ENCODE measurements around the gene RNF168.
"Not testable (repeated sequence)": the region's sequence is repeated elsewhere in the genome, so short reads cannot be mapped to it uniquely, and the experiment has no call there.

RNF168 gene, protein sequence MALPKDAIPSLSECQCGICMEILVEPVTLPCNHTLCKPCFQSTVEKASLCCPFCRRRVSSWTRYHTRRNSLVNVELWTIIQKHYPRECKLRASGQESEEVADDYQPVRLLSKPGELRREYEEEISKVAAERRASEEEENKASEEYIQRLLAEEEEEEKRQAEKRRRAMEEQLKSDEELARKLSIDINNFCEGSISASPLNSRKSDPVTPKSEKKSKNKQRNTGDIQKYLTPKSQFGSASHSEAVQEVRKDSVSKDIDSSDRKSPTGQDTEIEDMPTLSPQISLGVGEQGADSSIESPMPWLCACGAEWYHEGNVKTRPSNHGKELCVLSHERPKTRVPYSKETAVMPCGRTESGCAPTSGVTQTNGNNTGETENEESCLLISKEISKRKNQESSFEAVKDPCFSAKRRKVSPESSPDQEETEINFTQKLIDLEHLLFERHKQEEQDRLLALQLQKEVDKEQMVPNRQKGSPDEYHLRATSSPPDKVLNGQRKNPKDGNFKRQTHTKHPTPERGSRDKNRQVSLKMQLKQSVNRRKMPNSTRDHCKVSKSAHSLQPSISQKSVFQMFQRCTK

DNA sequence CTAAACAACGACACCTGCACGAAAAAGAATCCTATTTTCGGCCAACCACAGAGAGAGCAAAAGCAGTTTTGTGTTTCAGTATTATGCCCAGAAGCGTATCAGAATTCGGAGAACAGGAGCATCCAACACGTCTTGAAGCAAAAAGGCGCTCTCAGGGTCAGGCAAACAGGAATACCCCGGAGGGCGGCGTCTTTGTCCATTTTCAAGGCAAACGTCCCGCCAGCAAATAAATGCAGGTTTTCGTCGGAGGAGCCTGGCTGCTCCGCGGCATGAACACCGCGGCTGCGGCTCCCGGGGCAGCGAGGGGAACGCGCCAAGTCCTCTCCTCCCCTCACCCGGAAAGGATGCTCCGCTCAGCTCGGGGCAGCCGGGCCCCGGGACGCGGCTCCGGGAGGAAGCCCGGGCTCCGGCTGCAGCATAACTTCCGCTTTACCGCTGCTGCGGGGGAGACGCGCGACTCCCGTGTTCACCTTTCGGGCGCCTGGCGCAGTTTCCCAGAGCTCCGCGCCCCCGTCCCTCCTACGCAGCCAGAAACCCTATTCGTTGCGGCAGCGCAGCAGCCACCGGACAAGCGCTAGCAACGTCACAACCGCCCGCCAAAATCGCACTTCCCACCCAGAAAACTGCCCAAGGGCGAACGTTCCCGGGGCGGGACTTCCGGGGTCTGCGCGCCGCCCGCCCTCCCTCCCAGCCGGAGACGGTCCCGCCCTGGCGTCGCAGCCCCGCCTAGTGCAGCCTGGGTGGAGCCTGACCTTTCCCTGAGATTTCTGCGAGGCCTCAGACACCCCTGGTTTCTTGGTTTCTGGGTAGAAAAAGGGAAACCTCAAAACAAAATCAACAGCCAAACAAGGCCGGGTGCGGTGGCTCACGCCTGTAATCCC lies at the start of gene RNF168:
Gene RNF168, minus strand, starts transcription at position 573 of the 881 bp plus-strand sequence. CDS start 595 bp downstream, outside the sequence.
- DNase-seq, result peak; percentile 92
- in situ Hi-C loops (cut with HindIII; ENCODE audit: low pct_ligation_motif_present, low pct_unique_long_range_greater_than_20kb, low sequenced_read_pairs), result no loop called here

DNA sequence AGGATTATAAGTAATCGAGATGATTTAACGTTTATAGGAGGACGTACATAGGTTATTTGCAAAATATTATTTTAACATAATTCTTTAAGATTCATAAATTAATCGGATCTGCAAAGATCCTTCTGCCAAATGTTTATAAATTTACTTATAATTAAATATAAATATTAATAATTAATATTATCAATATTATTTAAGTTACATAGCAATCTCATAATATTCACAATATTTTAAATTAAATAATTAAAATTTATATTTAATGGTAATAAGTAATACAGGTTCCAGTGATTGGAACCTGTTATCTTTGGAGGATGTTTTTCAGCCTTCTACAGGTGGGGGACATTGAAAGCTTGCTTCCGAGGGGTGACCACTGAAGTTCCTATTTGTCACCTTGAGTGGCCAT lies 48.7 kb upstream of the RNF168 start:
- no peak for DNase-seq
- in situ Hi-C loops (cut with HindIII; ENCODE audit: low pct_ligation_motif_present, low pct_unique_long_range_greater_than_20kb, low sequenced_read_pairs), result no loop called here

DNA sequence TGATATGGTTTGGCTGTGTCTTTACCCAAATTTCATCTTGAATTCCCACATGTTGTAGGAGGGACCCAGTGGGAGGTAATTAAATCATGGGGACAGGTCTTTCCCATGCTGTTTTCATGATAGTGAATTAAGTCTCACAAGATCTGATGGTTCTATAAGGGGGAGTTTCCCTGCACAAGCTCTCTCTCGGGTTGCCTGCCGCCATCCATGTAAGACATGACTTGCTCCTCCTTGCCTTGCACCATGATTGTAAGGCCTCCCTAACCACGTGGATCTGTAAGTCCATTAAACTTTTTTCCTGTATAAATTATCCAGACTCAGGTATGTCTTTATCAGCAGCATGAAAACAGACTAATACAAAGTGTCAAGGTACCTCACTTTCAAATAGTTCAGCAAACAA lies 46.6 kb upstream of the RNF168 start:
- in situ Hi-C loops (cut with HindIII; ENCODE audit: low pct_ligation_motif_present, low pct_unique_long_range_greater_than_20kb, low sequenced_read_pairs); DNase-seq: not testable (repeated sequence)

DNA sequence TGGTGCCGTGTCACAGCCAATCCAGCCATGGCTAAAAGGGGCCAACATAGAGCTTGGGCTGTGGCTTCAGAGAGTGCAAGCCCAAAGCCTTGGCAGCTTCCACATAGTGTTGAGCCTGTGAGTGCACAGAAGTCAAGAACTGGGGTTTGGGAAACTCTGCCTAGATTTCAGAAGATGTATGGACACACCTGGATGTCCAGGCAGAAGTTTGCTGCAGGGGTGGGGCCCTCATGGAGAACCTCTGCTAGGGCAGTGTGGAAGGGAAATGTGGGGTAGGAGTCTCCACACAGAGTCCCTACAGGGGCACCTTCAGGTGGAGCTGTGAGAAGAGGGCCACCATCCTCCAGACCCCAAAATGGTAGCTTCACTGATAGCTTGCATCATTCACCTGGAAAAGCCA lies 45.7 kb upstream of the RNF168 start:
- in situ Hi-C loops (cut with HindIII; ENCODE audit: low pct_ligation_motif_present, low pct_unique_long_range_greater_than_20kb, low sequenced_read_pairs); DNase-seq: not testable (repeated sequence)

DNA sequence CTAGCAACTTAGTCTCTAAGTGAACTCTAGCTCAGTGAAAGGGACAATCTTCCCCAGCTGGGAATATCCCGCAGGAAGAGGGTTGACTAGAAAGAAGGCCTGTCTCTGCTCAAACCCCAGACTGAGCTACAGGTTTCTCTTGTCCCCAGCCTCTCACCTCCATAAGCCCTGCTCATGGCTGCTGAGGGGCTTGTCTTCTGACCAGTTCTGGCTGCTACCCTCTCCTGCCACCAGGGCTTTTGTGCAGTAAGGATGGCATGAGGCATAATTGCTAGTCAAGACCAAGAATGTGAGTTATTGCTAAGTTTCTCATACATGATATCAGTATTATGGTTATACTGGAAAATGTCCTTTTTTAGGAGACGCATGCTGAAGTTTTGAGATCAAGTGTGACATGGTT lies 43.5 kb upstream of the RNF168 start:
- in situ Hi-C loops (cut with HindIII; ENCODE audit: low pct_ligation_motif_present, low pct_unique_long_range_greater_than_20kb, low sequenced_read_pairs), result no loop called here
- DNase-seq, result no peak

DNA sequence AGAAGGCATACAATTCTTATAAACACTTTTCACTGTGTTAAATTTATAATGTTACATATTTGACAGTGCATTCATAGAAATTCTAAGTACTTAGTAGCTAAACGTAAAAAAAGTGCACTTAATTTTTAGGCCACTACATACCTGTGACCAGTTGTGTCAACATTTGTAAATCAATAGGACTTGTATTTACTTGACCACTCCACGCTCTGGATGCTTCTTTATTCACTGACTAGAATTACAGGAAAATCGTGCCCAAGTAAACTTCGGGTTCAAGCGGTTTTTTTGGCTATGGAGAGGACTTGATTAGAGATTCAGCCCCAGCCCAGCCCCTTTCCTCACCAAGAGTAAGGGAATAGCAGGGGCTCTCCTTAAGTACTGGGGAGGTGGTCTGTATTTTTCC lies 43.0 kb upstream of the RNF168 start:
- no peak for DNase-seq
- in situ Hi-C loops (cut with HindIII; ENCODE audit: low pct_ligation_motif_present, low pct_unique_long_range_greater_than_20kb, low sequenced_read_pairs), result no loop called here

DNA sequence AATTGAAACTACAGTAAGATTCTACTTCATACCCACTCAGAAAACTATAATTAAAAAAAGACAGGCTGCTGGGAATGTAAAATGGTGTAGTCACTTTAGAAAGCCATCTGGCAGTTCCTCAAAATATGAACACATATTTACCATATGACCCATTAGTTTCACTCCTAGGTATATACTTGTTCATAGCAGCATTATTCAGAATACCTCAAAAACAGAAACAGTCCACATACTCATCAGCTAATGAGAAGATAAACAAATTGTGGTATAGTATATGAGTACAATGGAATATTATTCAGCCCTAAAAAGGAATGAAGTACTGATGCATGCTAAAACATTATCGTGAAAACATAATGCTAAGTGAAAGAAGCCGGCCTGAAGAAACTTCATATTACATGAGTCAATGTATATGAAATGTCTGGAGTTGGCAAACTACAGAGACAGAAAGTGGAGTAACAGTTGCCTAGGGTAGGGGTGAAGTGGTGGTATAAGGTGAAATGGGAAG lies 41.0 kb upstream of the RNF168 start:
- in situ Hi-C loops (cut with HindIII; ENCODE audit: low pct_ligation_motif_present, low pct_unique_long_range_greater_than_20kb, low sequenced_read_pairs), result no loop called here
- no peak for DNase-seq

DNA sequence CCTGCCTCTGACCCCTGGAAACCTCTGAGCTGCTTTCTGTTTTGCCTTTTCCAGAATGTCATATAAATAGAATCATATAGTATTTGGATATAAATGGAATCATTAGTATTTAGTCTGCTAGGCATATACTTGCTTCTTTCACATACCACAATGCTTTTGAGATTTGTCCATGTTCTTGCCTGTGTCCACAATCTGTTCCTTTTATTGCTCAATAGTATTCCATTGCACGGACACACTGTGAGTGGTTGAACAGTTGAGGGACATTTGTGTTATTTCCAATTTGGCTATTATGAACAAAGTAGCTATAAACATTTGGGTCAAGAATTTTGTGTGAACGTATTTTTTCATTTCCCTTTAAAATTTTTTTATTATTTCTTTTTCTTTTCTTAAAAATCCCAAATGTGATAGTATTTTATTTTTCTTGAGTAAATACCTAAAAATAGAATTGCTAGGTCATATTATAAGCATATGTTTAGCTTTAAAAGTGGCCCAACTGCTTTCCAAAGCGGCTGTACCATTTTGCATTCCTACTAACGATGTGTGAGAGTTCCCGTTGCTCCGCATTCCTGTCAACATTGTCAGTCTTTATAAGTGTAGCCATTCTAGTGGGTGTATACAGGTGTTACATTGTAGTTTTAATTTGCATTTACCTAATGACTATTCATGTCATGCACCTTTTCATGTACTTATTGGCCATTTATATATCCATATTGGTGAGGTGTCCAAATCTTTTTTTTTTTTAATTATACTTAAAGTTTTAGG lies 38.3 kb upstream of the RNF168 start:
- no peak for DNase-seq
- in situ Hi-C loops (cut with HindIII; ENCODE audit: low pct_ligation_motif_present, low pct_unique_long_range_greater_than_20kb, low sequenced_read_pairs), result no loop called here

DNA sequence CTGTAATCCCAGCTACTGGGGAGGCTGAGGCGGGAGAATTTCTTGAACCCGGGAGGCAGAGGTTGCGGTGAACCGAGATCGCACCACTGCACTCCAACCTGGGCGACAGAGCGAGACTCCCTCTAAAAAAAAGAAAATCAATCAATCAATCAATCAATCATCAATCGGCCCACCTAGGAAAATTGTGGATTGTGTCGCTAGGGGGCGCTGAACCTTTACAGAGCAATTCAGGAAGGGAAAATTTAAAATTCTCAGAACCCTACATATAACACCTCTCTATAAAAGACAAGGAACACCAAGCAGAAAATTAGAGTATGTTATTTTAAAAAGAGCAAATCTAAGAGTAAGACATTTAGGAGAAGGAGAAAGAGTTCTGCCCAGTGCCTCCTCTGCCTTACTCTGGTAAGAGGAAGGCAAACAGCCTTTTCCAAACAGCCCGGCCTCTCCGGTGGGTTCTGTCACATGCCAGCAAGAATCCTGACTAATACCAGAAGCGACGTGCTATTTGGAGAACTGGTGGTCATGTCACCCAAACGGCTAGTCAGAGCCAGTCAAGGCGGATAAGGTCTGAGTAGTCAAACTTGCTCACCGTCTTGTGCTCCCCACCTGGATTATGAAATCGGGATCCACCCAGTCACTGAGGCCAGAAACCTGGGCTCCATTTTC lies 33.9 kb upstream of the RNF168 start:
- in situ Hi-C loops (cut with HindIII; ENCODE audit: low pct_ligation_motif_present, low pct_unique_long_range_greater_than_20kb, low sequenced_read_pairs), result no loop called here
- DNase-seq, result peak; percentile 9

DNA sequence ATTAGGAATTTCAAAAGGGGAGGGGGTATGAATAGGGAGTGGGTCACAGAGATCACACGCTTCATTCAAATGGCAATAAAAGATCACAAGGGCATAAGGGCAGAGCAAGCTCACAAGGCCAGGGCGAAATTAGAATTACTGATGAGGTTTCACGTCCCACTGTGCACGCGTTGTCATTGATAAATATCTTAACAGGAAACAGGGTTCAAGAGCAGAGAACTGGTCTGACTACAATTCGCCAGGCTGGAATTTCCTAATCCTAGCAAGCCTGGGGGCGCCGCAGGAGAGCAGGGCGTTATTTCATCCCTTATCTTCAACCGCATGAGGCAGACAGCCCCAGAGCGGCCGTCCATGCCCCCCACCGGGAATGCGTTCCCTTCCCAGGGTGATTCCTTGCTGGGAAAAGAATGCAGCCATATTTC lies 29.7 kb upstream of the RNF168 start:
- in situ Hi-C loops (cut with HindIII; ENCODE audit: low pct_ligation_motif_present, low pct_unique_long_range_greater_than_20kb, low sequenced_read_pairs), result no loop called here
- DNase-seq, result no peak

DNA sequence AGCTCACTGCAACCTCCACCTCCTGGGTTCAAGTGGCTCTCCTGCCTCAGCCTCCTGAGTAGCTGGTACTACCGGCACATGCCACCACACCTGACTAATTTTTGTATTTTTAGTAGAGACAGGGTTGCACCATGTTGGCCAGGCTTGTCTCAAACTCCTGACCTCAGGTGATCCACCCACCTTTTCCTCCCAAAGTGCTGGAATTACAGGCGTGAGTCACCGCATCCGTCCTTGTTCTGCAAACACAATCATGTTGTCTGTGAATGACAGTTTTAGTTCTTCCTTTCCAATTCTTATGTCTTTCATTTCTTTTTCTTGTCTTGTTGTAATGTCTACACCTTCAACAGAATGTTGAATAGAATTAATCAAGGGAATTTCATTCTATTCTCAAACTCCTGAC lies 27.9 kb upstream of the RNF168 start:
- no peak for DNase-seq
- in situ Hi-C loops (cut with HindIII; ENCODE audit: low pct_ligation_motif_present, low pct_unique_long_range_greater_than_20kb, low sequenced_read_pairs), result no loop called here

DNA sequence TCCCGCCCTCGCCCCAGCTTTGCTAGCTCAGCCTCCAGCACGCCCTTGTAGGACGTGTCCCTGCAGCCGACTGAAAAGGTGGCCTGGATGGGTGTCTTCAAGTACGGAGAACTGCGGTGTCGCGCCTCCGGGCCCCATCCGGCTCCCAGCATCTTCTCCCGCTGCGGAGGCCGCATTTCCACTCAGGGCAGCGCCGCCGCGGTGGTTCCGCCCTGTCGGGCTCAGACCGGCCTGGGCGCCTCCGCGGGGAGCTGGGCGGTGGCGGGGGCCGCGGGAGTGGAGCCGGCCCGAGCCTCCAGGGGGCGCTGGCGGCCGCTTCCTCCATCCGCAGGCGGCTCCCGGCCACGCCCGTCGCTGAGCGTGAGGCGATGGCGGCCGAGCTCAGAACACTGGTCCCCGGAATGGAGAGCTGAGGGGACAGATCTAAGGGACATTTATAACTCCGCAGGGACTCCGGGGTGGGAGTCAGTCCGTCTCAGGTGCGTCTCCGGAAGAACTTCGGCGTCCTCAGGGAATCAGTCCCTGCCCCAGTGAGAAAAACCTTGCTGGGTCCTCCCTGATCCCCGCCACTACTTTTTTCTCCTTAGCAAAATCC lies 25.2 kb upstream of the RNF168 start:
- DNase-seq, result peak; percentile 79
- in situ Hi-C loops (cut with HindIII; ENCODE audit: low pct_ligation_motif_present, low pct_unique_long_range_greater_than_20kb, low sequenced_read_pairs), result no loop called here

DNA sequence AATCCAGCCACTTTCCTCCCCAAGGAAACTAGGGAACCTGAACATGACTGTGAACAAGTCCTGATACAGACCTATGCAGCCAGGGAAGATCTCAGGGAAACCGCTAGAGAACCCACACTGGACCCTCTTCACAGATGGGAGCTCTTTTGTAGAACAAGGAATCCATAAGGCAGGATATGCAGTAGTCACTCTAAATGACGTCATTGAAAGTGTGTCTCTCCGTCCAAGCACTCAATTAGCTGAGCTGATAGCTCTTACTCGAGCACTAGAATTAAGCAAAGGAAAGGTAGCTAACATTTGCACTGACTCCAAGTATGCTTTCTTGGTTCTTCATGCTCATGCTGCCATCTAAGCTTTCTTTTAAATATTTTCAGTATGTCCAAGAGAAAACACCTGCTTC lies 21.6 kb upstream of the RNF168 start:
- no peak for DNase-seq
- in situ Hi-C loops (cut with HindIII; ENCODE audit: low pct_ligation_motif_present, low pct_unique_long_range_greater_than_20kb, low sequenced_read_pairs), result no loop called here

DNA sequence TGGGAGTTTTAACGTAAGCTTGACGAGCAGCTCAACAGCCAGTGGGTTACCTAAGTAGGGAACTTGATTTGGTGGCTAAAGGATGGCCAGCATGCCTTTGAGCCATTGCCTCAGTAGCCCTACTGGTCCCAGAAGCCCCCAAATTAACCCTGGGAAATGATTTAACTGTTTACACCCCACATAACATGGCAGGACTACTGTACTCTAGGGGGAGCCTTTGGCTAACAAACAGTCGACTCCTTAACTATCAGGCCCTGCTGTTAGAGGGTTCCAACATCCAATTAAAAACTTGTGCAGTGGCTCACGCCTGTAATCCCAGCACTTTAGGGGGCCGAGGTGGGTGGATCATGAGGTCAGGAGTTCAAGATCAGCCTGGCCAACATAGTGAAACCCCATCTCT lies 21.0 kb upstream of the RNF168 start:
- in situ Hi-C loops (cut with HindIII; ENCODE audit: low pct_ligation_motif_present, low pct_unique_long_range_greater_than_20kb, low sequenced_read_pairs), result no loop called here
- DNase-seq, result no peak

DNA sequence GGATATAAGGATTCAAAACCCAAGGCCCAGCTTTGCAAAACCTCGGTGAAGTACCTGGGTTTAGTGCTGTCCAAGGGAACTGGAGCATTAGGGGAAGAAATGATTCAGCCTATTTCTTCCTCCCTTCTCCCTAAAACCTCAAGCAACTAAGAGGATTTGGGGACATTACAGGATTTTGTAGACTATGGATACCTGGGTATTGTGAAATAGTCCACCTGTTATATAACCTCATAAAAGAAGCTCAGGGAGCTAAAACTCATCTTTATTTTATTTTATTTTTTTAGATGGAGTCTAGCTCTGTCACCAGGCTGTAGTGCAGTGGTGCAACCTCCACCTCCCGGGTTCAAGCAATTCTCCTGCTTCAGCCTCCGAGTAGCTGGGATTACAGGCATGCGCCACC lies 20.3 kb upstream of the RNF168 start:
- in situ Hi-C loops (cut with HindIII; ENCODE audit: low pct_ligation_motif_present, low pct_unique_long_range_greater_than_20kb, low sequenced_read_pairs), result no loop called here
- DNase-seq, result no peak

DNA sequence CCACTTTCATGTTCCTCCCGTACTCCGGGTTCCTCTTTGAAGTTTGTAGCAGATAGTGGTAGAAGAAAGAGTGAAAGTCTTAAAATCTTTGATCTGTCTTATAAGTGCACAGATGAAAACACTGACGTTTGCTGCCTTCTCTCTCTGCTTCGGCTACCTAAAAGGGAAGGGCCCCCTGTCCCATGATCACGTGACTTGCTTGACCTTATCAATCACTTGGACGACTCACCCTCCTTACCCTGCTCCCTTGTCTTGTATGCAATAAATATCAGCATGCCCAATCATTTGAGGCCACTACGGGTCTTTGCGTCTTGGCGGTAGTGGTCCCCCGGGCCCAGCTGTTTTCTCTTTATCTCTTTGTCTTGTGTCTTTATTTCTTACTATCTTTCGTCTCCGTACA lies 17.7 kb upstream of the RNF168 start:
- DNase-seq; in situ Hi-C loops (cut with HindIII; ENCODE audit: low pct_ligation_motif_present, low pct_unique_long_range_greater_than_20kb, low sequenced_read_pairs): not testable (repeated sequence)

DNA sequence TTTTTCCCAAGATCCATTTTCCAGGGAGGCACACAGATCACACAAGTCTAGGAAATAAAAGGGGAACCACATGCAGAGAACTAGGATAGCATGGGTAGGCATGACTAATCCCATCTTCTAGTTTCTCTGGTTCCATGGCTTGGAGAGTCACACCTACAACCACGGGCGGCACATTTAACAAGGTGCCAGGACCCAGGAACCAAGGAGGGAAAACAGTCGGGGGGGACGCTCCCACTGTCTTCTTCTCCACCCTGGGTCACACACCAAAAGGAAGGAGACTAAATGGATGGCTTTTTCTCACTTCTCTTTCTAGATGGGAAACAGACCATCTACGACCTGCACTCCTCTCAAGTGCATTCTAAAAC lies 16.1 kb upstream of the RNF168 start:
- DNase-seq, result no peak
- in situ Hi-C loops (cut with HindIII; ENCODE audit: low pct_ligation_motif_present, low pct_unique_long_range_greater_than_20kb, low sequenced_read_pairs), result no loop called here

All from ACHN (cell line).